Neural progenitor cell (in vitro differentiated cells): Measurements from ENCODE around the gene PACSIN2.

Experiments
- EZH2 ChIP-seq: fragments of 200-600 bp; sonication (generic); IDR thresholded peaks from 2 replicates; pipeline ENCODE4 v1.6.1; 2017; ENCODE audit warnings: antibody characterized with exemption, mild to moderate bottlenecking, moderate library complexity
- TF ChIP-seq, protein P1 (sequence below): fragments of 200-600 bp; sonication (generic); IDR thresholded peaks from 2 replicates; pipeline ENCODE4 v1.5.1; 2017; ENCODE audit warnings: antibody characterized with exemption, mild to moderate bottlenecking

GRCh38 chr22:42873356-42873755 is 141.6 kb downstream of the PACSIN2 start:
- TF ChIP-seq, protein P1, sequence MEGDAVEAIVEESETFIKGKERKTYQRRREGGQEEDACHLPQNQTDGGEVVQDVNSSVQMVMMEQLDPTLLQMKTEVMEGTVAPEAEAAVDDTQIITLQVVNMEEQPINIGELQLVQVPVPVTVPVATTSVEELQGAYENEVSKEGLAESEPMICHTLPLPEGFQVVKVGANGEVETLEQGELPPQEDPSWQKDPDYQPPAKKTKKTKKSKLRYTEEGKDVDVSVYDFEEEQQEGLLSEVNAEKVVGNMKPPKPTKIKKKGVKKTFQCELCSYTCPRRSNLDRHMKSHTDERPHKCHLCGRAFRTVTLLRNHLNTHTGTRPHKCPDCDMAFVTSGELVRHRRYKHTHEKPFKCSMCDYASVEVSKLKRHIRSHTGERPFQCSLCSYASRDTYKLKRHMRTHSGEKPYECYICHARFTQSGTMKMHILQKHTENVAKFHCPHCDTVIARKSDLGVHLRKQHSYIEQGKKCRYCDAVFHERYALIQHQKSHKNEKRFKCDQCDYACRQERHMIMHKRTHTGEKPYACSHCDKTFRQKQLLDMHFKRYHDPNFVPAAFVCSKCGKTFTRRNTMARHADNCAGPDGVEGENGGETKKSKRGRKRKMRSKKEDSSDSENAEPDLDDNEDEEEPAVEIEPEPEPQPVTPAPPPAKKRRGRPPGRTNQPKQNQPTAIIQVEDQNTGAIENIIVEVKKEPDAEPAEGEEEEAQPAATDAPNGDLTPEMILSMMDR: no peak
- no peak for TF ChIP-seq EZH2
